Left ventricle myocardium inferior (tissue), 1 donor: Measurements from ENCODE around the gene STAC3. TPM values are rescaled to one million over a fixed set of nuclear protein-coding genes. Genes with fewer than 3 reads are reported as not detected.
A peak's percentile ranks its signal among the peaks of the same experiment; 100 is the strongest.

Experiments used
- DNase-seq: peaks from one replicate; pipeline ENCODE4 v3.0.0-alpha.2; 2020
- H3K27ac ChIP-seq: fragments of 200-600 bp; replicated peaks from 2 replicates; pipeline ENCODE4 v1.8.0; 2021
- H3K27me3 ChIP-seq: fragments of 200-600 bp; 2 replicates; pipeline ENCODE4 v1.8.0; 2021; ENCODE audit warnings: low read depth
- H3K36me3 ChIP-seq: fragments of 200-600 bp; 2 replicates; pipeline ENCODE4 v1.8.0; 2021
- H3K4me1 ChIP-seq: fragments of 200-600 bp; 2 replicates; pipeline ENCODE4 v1.8.0; 2021
- H3K4me3 ChIP-seq: fragments of 200-600 bp; 2 replicates; pipeline ENCODE4 v1.8.0; 2021; ENCODE audit warnings: mild to moderate bottlenecking, moderate library complexity
- H3K9me3 ChIP-seq: fragments of 200-600 bp; replicated peaks from 2 replicates; pipeline ENCODE4 v1.8.0; 2021
- CTCF ChIP-seq: fragments of 200-600 bp; IDR thresholded peaks from 2 replicates; pipeline ENCODE4 v1.8.0; 2021; ENCODE audit warnings: antibody characterized with exemption, mild to moderate bottlenecking, borderline replicate concordance
- intact Hi-C: fragments of 100-400 bp; cut with micrococcal nuclease; formaldehyde crosslinking; loops from one replicate; pipeline ENCODE4 v1.11.0; 2022
- total RNA-seq: library from RNA; stranded (reverse); fragmentation: NEBNext Ultra II Directional; extraction: Animal tissue kit (Norgen Biotek cat#: 25700); gene quantifications from one replicate; pipeline ENCODE4 v1.2.1, GENCODE V29; 2021
- donor health status: DM: no; HTN: yes; CAD: no; lungs with severe emphysema.

The STAC3 gene
- total RNA-seq, 1 donor from 2014 or later, result 0.69 TPM

GRCh38 chr12:57229634-57230380 is 21.2 kb downstream of the STAC3 start, which contains the start of gene SHMT2:
Gene SHMT2 (plus strand): TSS chr12:57229711. CDS start chr12:57229779, 68 bp downstream.
- TF ChIP-seq CTCF, result no peak
- Histone ChIP-seq H3K36me3 (peaks cover 36% of the 10 kb centered on the region), H3K9me3 (no peaks in the 10 kb centered on the region), H3K4me3 (peak within 1 kb of the TSS; percentile 83), H3K4me1 (peaks cover 55% of the 10 kb centered on the region), H3K27ac (peak within 1 kb of the TSS; percentile 83), H3K27me3 (peaks cover 34% of the 10 kb centered on the region)
- intact Hi-C loops, result no loop called here
- peak; percentile 92 for DNase-seq

GRCh38 chr12:57229046-57229633 is 21.8 kb downstream of the STAC3 start:
- no peaks in the 10 kb centered on the region for H3K9me3 ChIP-seq
- intact Hi-C loops, result no loop called here
- peaks cover 37% of the 10 kb centered on the region for H3K27me3 ChIP-seq
- no peak for DNase-seq
- peak; percentile 39 for TF ChIP-seq CTCF
- peaks cover 54% of the 10 kb centered on the region for H3K4me1 ChIP-seq
- peak overlapping the region; percentile 83 for H3K27ac ChIP-seq
- H3K36me3 ChIP-seq, result peaks cover 30% of the 10 kb centered on the region
- H3K4me3 ChIP-seq, result peak overlapping the region; percentile 83

- H3K9me3 ChIP-seq, result no peaks in the 10 kb centered on the region
- intact Hi-C loops, result no loop called here
- peaks cover 45% of the 10 kb centered on the region for H3K4me1 ChIP-seq
- TF ChIP-seq CTCF, result no peak
- H3K4me3 ChIP-seq, result peak overlapping the region; percentile 45
- H3K27me3 ChIP-seq, result peaks cover 53% of the 10 kb centered on the region
- DNase-seq, result no peak
- H3K27ac ChIP-seq, result no peak overlapping the region
- H3K36me3 ChIP-seq, result peaks cover 13% of the 10 kb centered on the region
Measured at GRCh38 chr12:57227315-57228115, 23.5 kb downstream of the STAC3 start.

- Histone ChIP-seq H3K4me3 (peak overlapping the region; percentile 45), H3K4me1 (peaks cover 45% of the 10 kb centered on the region), H3K27ac (no peak overlapping the region), H3K9me3 (no peaks in the 10 kb centered on the region), H3K36me3 (peaks cover 6% of the 10 kb centered on the region), H3K27me3 (peaks cover 61% of the 10 kb centered on the region)
- intact Hi-C loops, result no loop called here
- TF ChIP-seq CTCF, result no peak
- DNase-seq, result no peak
Measured at GRCh38 chr12:57226588-57227314, 24.2 kb downstream of the STAC3 start.

- H3K36me3 ChIP-seq, result no peaks in the 10 kb centered on the region
- H3K9me3 ChIP-seq, result no peaks in the 10 kb centered on the region
- DNase-seq, result no peak
- peaks cover 71% of the 10 kb centered on the region for H3K27me3 ChIP-seq
- H3K4me3 ChIP-seq, result no peak overlapping the region
- H3K27ac ChIP-seq, result no peak overlapping the region
- intact Hi-C loops, result no loop called here
- no peak for TF ChIP-seq CTCF
- peaks cover 37% of the 10 kb centered on the region for H3K4me1 ChIP-seq
Measured at GRCh38 chr12:57225680-57226210, 25.2 kb downstream of the STAC3 start.
